ENCODE data around the gene CDK19. TPM values are rescaled to one million over a fixed set of nuclear protein-coding genes. Genes with fewer than 3 reads are reported as not detected.

CDK19 gene
- total and polyA plus RNA-seq, 9 of the 15 experiments (the other 6 are each of a cell fraction or from before 2014, with no cell fraction given), result 3.8 to 15.2 (median 7.4) TPM

- TF ChIP-seq ZBTB49 (CRISPR knock-in tag; IDR thresholded peaks at IDR 0.05; ENCODE audit: borderline replicate concordance), result no peak
- no peak for TF ChIP-seq ZNF75A (CRISPR knock-in tag; IDR thresholded peaks at IDR 0.05)
These were observed at the start of gene CDK19 (continued) for GRCh38 chr6:110815411-110816409.

- BruUV-seq (replicated peaks), result no TSS peak
- FAIRE-seq, result no peak
- intact Hi-C loops (cut with micrococcal nuclease) (no loop called here), in situ Hi-C loops (cut with MboI) (no loop called here)
- Histone ChIP-seq H3K36me3 (ENCODE audit: control insufficient read depth, insufficient read depth, low read length) (no peaks in the 10 kb centered on the region), H3K9ac (ENCODE audit: insufficient read depth in 1 of 2, low read depth in 2 of 2, low read length in 2 of 2) (no peak overlapping the region), H3K4me1 (replicated peaks in 1 of 2; ENCODE audit: control insufficient read depth in 2 of 2, insufficient read depth in 2 of 2, low read length in 2 of 2) (peaks cover 0 to 4% of the 10 kb centered on the region in 2 experiments; a peak in 3 of 5 replicates), H4K20me1 (replicated peaks; ENCODE audit: control insufficient read depth, insufficient read depth, low read length) (no peaks in the 10 kb centered on the region), H3K9me1 (ENCODE audit: control insufficient read depth, insufficient read depth, low read length) (no peaks in the 10 kb centered on the region), H3K4me2 (ENCODE audit: insufficient read depth, low read length) (no peak overlapping the region), H3K27me3 (ENCODE audit: control insufficient read depth in 2 of 2, insufficient read depth in 2 of 2, low read length in 2 of 2) (no peaks in the 10 kb centered on the region), H3K27ac (ENCODE audit: extremely low read depth, low read depth, low read length) (no peak overlapping the region), H3K4me3 (no peak overlapping the region), H2AFZ (ENCODE audit: low read depth, low read length) (peak overlapping the region; percentile 30; the same call in 1 of the 2 replicates), H3K79me2 (ENCODE audit: control insufficient read depth, insufficient read depth, low read length) (no peaks in the 10 kb centered on the region), H3K9me3 (replicated peaks; ENCODE audit: control insufficient read depth, insufficient read depth, low read depth, low read length) (no peaks in the 10 kb centered on the region)
- ATAC-seq, result no peak
- TF ChIP-seq, protein P1, sequence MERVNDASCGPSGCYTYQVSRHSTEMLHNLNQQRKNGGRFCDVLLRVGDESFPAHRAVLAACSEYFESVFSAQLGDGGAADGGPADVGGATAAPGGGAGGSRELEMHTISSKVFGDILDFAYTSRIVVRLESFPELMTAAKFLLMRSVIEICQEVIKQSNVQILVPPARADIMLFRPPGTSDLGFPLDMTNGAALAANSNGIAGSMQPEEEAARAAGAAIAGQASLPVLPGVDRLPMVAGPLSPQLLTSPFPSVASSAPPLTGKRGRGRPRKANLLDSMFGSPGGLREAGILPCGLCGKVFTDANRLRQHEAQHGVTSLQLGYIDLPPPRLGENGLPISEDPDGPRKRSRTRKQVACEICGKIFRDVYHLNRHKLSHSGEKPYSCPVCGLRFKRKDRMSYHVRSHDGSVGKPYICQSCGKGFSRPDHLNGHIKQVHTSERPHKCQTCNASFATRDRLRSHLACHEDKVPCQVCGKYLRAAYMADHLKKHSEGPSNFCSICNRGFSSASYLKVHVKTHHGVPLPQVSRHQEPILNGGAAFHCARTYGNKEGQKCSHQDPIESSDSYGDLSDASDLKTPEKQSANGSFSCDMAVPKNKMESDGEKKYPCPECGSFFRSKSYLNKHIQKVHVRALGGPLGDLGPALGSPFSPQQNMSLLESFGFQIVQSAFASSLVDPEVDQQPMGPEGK (CRISPR knock-in tag; IDR thresholded peaks at IDR 0.05; ENCODE audit: borderline replicate concordance), result no peak
- TF ChIP-seq CBFA2T2 (conservative IDR thresholded peaks at IDR 0.05) (no peak), RBM22 (IDR thresholded peaks at IDR 0.05; ENCODE audit: low read depth, low read length, poor library complexity, severe bottlenecking) (no peak), DLX4 (CRISPR knock-in tag; IDR thresholded peaks at IDR 0.05) (no peak), EHMT2 (IDR thresholded peaks at IDR 0.05) (no peak), SIX5 (IDR thresholded peaks at IDR 0.05; ENCODE audit: borderline replicate concordance in 1 of 2, insufficient read depth in 1 of 2, low read depth in 1 of 2, low read length in 2 of 2) (no peak), PCBP1 (IDR thresholded peaks at IDR 0.05; ENCODE audit: low read depth, low read length, poor library complexity, severe bottlenecking) (no peak), GATAD2B (IDR thresholded peaks at IDR 0.05; ENCODE audit: borderline replicate concordance) (no peak), SMARCB1 (IDR thresholded peaks at IDR 0.05; ENCODE audit: insufficient read length, low read depth) (no peak), CREBBP (IDR thresholded peaks at IDR 0.05; ENCODE audit: low read depth, low read length) (no peak), MCM3 (IDR thresholded peaks at IDR 0.05) (no peak), NFXL1 (CRISPR knock-in tag; IDR thresholded peaks at IDR 0.05) (no peak)
- 30% methylated on average over 2 of the region's 2 CpGs for WGBS (ENCODE audit: insufficient coverage, low coverage, missing lambda C conversion rate)
- no peak for DNase-seq (ENCODE audit: extremely low read depth in 1 of 4, low spot score in 3 of 4)
- ChIA-PET POLR2A (interaction anchor here (1.4 to 6.5 kb wide), 3 partner anchors 9 to 21 kb away, joined by 5 to 70 read pairs (median 6); partner anchors contain the start of gene AMD1), CTCF (ENCODE audit: low intra/inter-chr PET ratio) (no interaction called here)
These were observed 49.6 kb upstream of the CDK19 start for GRCh38 chr6:110864824-110865223.

Data from K562 (cell line).